ENCODE data around the gene SPATA21. TPM values are rescaled to one million over a fixed set of nuclear protein-coding genes. Genes with fewer than 3 reads are reported as not detected.

SPATA21 gene
- polyA plus RNA-seq, 1 donor from 2014 or later, result not detected

Other genes with a start within 250 kb of the SPATA21 start
- gene ARHGEF19, start 224.8 kb downstream of the SPATA21 start, polyA plus RNA-seq, result 10.5 TPM
- gene CPLANE2, start 200.2 kb downstream of the SPATA21 start, polyA plus RNA-seq, result 2.2 TPM
- 26.8 TPM for gene FBXO42, start 84.9 kb downstream of the SPATA21 start, polyA plus RNA-seq
- 53.4 TPM for gene SZRD1, start 70.2 kb downstream of the SPATA21 start, polyA plus RNA-seq
- gene NECAP2, start 3.3 kb upstream of the SPATA21 start, polyA plus RNA-seq, result 144 TPM
- not detected for gene RNU1-1, start 76.9 kb upstream of the SPATA21 start, polyA plus RNA-seq
- gene NBPF1, start 176.1 kb upstream of the SPATA21 start, polyA plus RNA-seq, result 15.5 TPM
- not detected for gene RNU1-3, start 229.5 kb upstream of the SPATA21 start, polyA plus RNA-seq